KG1 (cell line): ENCODE data around the gene GALNT18.
"Not testable (repeated sequence)": the region's sequence is repeated elsewhere in the genome, so short reads cannot be mapped to it uniquely, and the experiment has no call there.

Source experiments
- DNase-seq: peaks from one replicate; lab custom pipeline; 2025; lab: John Stamatoyannopoulos, UW

The GALNT18 gene

GRCh38 chr11:11383995-11384394, 237.8 kb downstream of the GALNT18 start:
- no peak for DNase-seq

DNA sequence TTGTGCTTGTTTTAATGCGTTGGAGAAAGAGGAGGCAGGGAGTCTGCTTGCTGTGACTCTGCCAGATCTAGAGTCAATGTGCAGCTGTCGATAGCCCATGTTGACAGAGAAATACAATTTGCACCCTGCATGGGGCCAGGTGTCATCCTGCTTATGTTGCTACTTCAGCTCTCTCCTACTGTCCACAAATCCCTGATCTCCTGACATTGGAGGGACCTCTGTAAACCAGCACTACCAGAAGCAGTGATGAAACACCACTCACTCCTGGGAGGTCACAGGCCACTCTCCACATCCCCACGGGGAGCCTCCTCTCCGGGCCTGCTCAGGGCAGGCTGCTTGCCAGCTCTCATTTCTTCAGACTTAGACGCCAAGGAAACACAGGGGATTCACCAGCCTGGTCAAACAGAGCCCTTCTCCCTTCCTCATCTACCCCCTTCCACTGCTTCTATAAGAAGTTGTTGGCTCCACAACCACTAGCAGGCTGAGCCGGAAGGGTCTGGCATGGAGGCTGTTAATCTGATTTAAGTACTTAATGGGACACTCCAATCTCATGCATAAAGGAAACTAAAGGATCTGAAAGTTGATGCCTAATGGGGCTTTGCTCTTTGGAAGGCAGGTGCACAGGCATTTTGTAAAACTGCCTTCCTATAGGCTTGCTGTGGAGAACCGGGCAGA, 238.8 kb downstream of the GALNT18 start:
- DNase-seq, result no peak

- DNase-seq, result no peak
Measured at GRCh38 chr11:11381471-11382105, 240.2 kb downstream of the GALNT18 start.

DNA sequence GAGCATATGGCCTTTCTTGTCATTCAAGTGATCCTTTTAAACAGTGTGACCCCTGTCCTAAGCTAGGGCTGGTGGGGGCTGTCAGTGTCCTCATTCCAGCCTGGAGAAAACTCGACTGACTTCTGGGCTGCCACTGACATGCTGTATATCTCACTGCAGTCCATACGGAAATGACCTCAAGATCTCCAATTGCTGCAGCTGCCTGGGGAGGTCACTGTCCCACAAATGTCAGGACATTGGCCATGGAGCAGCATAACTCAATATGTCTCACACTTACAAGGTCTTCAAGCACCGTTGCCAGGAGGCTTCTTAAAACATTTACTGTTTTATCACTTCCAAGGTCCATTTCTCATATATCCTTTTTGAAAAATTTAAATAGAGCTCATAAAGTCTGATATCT, 240.9 kb downstream of the GALNT18 start:
- DNase-seq, result no peak

DNA sequence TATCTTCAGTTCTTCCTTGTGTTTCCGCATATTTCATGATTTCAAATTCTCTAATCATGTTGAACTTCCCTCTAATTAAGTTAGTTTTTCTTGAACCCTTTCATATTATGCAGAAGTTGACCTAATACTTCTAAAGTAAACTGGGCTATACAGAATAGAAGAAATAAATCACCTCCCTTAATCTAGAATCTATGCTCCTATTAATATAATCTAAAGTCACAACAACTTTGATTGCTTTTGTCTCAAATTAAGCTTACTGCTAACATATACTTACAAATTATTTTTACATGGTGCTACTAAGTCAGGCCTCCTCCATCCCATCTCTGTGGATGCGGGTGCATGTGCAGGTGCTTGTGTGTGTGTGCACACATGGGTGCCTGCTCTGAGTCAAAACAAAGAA, 241.5 kb downstream of the GALNT18 start:
- DNase-seq, result no peak

GRCh38 chr11:11379661-11380060, 242.1 kb downstream of the GALNT18 start:
- no peak for DNase-seq

DNA sequence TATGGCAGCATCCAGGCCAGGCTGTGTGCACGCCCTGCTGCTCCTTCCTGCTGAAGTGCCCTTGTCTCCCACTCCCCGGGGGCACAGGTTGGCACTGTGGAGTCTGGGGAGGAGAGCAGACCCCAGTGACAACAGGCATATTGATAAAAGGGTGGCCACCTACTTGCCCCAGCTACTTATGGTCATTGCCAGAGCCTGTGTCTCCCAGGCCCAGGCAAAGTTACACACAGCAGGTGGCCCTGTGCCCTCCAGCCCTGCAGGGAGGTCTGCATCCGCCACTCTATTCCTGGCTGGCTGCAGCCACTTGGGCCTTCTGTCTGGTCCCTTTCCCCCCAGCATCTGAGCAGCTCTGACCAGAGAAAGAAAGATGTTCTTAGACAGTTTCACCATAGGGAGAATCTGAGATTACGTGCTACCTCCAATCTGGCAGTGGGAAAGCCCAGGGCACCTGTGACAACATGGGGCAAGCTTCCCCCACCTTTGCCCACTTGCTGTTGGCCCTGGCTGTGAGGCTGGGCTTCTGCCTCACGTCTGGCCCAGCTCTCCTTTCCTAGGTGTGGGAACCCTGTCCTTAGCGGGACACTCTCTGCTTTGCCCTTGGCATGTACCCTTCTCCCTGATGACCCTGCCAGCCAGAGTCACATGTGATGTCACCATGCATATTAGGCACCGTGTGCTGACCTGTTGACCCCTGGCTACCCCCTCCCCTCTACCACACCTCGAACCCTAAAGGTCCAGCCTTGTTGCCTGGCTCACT, 243.4 kb downstream of the GALNT18 start:
- no peak for DNase-seq

- no peak for DNase-seq
Measured at GRCh38 chr11:11374358-11375148, 247.3 kb downstream of the GALNT18 start.

DNA sequence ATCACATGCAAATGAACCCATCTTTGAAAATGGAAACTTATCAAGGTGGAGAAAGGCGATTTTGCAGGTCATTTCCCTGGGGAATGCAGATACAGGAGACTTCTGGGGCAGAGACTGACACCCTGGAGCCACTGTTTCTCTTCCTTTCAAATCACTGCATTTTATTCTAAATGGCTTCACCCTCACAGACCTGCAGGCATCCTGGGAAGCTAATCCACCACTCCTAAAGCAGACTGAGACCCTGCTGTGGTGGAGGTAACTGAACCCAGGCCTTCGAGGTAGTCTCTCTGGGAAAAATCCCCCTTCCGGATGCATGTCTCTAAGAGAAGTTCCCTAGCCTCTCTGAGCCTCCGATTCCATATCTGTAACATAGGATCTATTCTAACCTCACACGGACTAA, 247.9 kb downstream of the GALNT18 start:
- DNase-seq, result no peak

DNA sequence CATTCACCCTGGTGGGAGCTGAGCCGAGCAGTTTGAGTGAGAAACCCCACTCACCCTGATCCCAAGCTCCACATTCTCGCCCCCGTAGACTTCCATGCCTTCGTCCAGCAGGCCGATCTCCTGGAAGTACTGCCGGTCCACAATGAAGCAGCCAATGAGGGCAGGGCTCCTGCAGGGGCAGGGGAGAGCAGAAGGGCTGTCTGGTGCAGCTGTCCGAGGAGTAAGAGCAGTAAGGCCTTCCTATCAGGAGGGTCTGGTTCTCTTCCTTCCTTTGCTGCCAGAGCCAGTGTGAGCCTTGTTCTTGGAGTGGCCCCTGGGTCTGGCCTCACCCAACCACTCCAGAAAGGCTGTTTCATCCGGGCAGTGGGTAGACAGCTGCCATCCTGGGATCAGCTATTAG, 249.3 kb downstream of the GALNT18 start:
- DNase-seq, result no peak

DNA sequence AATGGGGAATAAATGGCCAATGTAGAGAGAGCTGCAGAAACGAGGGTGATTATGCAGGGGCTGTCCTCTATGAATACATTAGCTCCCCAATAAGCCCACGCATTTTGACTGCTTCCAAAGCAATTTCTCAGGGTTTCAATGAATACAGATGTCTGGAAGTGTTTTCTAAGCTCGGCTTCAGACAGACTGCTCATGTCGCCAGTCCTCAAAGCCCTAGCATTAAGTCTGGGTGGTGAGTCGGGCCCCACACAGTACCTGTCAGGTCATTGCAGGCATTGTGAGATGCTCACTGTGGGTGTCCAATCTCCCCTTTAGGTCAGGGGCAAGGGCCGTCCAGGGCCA, 250.9 kb downstream of the GALNT18 start:
- DNase-seq, result no peak

- no peak for DNase-seq
Measured at GRCh38 chr11:11370255-11370961, 251.4 kb downstream of the GALNT18 start.

DNA sequence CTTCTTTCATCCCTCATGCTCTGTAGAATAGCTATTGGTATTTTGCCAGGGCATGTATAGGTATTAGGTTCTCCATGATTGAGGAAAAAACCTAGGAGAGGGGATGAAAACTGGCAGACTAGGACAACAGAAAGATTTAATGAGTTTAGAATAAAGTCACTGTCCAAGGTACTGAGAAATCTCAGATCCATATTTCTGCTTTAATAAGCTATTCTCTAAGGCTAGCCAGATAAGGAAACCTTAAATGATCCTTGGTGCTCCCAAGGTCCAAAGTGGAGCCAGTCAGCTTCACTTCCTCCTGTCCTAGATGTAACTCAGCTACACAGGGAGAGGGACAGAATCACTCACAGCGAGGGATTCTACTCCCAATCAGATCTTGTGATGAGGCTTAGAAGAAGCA, 255.0 kb downstream of the GALNT18 start:
- no peak for DNase-seq

DNA sequence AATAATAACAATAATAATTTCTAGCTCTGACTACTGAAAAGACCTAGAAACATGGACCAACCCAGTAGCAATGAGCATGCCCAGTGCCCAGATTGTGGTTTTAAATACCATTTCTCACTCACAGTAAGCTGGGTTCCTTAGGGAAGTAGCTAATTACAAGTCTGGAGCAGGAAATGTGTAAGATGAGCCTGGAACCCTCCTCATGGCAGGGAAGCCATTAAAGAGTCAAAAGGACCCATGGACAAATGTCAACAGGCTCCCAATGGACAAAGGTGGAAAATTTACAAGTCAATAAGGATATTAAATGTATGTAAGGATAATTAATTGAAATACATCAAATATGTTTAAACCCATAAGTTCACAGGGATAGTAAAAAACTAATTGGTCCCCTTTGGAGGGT, 258.1 kb downstream of the GALNT18 start:
- DNase-seq, result no peak

- DNase-seq, result no peak
Measured at GRCh38 chr11:11359611-11360010, 262.2 kb downstream of the GALNT18 start.

GRCh38 chr11:11356842-11357241, 265.0 kb downstream of the GALNT18 start:
- no peak for DNase-seq

GRCh38 chr11:11352878-11353277, 268.9 kb downstream of the GALNT18 start, which contains the start of gene CSNK2A3:
Gene CSNK2A3 (minus strand): TSS chr11:11353250. CDS start chr11:11353119, 131 bp downstream.
- not testable (repeated sequence) for DNase-seq

GRCh38 chr11:11351851-11352250, 270.0 kb downstream of the GALNT18 start:
- not testable (repeated sequence) for DNase-seq

DNA sequence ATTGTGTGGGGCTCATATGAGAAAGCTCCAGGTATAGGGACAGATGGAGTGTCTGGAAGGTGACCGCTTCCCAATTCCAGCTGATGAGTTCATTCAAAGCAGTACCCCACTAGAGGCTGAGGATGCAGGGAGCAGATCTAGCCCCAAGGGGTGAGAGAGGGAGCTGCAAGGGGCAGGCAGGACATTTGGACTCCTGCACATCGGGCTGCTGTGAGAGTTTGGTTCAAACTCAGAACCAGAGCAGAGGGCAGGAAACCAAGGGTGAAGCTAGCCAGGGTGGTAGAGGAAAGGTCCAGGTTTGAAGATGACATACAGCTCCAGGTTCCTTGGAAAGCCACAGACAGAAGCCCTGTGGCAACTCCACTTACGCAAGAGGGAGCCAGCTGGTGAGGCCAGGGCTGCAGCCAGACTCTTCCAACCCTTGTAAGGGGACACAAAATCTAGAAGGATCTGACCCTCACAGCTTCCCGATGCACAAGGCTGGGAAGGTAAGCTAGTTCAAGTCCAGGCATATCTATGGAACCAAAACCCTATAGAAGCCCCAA, 270.7 kb downstream of the GALNT18 start:
- DNase-seq, result no peak

DNA sequence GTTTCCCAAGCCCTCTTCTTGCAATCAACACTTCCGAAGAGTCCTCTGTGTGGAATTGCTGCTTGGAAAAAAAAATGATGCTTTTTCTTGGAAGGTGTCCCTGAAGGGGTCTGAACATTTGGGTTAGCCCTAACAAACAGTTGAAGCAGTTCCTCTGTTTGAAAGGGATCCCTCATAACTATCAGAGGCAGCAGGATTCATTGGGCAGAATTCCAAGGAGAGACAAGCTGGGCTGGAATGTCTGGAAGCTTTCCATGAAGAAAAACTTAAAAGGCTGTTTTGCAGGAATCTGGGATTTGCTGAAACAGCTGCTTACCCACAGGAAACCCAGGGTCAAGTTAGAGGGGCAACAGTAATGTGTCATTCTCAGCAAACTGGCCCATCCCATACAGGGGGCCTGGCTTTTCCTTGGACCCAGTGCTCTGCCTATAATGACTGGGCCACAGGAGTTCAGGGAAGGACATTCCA, 271.9 kb downstream of the GALNT18 start:
- DNase-seq, result no peak

GRCh38 chr11:11349106-11349825, 272.5 kb downstream of the GALNT18 start:
- DNase-seq, result no peak
